HG02973 (cell line): ENCODE measurements around the gene PLIN3.
"Not testable (repeated sequence)": the region's sequence is repeated elsewhere in the genome, so short reads cannot be mapped to it uniquely, and the experiment has no call there.

ENCODE experiments used
- ATAC-seq: cut with Tn5 transposase; IDR thresholded peaks from one replicate; pipeline ENCODE4 v1.9.1; 2021; ENCODE audit warnings: moderate library complexity; ENCODE audit not compliant: unreplicated experiment

Gene PLIN3

GRCh38 chr19:4849019-4849418 lies 18.4 kb downstream of the PLIN3 start:
- no peak for ATAC-seq

DNA sequence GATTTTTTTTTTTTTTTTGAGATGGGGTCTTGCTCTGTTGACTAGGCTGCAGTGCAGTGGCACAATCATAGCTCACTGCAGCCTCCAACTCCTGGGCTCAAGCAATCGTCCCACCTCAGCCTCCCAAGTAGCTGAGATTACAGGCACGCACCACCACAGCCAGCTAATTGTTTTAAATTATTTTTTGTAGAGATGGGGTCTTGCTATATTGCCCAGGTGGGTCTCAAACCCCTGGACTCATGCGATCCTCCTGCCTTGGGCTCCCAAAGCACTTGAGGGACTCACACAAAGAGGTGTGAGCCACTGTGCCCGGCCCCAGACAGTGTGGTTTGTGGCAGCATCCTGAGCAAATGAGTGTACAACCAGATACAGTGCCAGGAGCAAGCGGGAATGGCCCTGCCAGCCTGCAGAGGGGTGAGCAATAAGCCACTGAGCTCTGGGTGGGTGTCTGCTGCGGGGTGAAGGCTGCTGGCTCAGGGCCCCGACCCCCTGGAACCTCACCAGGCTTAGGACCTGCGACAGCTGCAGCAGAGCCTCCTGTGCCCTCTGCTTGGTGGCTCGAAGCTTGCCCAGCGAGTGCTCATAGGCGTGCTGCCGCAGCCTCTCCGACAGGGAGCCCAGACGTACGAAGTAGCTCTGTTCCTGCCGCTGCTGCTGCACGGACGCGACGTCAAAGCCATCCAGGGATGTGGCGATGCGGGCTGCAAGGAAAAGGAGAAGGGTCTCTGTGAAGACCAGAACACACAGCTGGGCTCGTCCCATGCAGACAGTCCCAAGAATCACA lies 20.1 kb downstream of the PLIN3 start:
- no peak for ATAC-seq

DNA sequence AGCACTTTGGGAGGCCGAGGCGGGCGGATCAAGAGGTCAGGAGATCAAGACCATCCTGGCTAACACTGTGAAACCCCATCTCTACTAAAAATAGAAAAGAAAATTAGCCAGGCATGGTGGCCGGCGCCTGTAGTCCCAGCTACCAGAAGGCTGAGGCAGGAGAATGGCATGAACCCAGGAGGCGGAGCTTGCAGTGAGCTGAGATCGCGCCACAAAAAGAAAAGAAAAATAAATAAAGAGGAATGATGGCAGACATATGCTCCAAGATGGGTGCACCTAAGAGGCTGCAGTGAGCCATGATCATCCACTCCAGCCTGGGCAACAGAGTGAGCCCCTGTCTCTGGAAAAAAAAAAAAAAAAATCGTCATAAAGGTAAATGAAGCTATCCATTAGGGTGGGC lies 21.5 kb downstream of the PLIN3 start:
- not testable (repeated sequence) for ATAC-seq

GRCh38 chr19:4844348-4845179 lies 22.9 kb downstream of the PLIN3 start:
- ATAC-seq, result no peak

- no peak for ATAC-seq
These were observed 23.9 kb downstream of the PLIN3 start for GRCh38 chr19:4843647-4843965.

- ATAC-seq, result no peak
These were observed 28.3 kb downstream of the PLIN3 start for GRCh38 chr19:4839192-4839591.

DNA sequence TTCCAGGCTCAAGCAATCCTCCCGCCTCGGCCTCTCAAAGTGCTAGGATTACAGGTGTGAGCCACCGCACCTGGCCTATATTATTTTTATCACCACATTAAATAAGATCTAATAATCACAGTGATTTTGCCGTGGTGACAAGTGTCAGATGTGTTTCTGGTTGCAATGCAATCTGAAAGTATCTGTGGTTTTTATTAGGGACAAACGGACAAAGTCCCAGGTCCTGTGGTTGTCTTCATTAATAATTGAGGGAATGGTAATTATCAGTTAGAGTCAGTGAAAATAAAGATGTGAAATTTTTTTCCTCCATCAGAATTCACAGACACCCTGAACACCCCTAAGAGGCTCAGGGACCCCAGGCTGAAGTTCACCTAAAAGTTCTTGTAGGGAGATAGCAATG lies 34.7 kb downstream of the PLIN3 start:
- no peak for ATAC-seq

DNA sequence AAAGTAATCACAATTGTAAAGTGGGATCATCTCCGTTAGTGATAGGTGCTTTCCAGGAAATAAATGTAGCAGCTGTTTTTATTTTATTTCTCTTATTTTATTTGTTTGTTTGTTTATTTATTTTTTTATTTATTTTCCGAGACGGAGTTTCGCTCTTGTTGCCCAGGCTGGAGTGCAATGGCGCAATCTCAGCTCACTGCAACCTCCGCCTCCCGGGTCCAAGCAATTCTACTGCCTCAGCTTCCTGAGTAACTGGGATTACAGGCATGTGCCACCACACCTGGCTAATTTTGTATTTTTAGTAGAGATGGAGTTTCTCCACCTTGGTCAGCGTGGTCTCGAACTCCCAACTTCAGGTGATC lies 35.5 kb downstream of the PLIN3 start:
- not testable (repeated sequence) for ATAC-seq

DNA sequence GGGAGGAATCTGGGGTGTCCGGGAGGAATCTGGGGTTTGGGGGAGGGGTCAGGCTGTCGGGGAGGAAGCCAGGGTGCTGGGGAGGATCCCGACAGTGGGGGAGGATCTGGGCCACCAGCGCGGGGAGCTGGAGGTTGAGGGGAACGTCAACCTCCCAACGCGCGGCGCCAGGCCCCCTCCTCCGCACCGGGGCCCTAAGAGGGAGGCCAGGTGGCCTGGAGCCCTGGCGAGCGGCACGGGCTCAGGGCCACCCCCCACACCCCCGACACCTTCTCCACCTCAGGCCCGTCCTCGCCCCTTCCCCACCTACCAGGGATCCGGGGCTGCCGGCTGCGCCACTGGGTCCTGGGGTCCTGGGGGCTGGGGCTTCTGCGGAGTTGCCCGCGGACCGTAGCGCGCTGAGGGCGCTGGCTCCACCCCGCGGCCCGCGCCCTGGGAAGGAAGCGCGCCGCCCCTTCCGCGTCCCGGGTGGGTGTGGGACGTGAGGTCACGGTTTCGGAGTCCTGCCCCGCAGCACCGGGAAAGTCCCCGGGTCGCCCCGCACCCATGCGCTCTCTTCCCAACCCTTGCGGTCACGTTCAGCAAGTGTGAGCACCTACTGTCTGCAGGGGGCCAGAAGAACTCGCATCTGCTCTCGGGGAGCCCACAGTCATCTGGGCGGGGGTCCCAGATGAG lies 36.0 kb downstream of the PLIN3 start, which contains the start of gene TICAM1:
Gene TICAM1 (minus strand): TSS at position 409 of the 675 bp plus-strand sequence. CDS start 13,335 bp downstream, outside the sequence.
- ATAC-seq, result no peak

DNA sequence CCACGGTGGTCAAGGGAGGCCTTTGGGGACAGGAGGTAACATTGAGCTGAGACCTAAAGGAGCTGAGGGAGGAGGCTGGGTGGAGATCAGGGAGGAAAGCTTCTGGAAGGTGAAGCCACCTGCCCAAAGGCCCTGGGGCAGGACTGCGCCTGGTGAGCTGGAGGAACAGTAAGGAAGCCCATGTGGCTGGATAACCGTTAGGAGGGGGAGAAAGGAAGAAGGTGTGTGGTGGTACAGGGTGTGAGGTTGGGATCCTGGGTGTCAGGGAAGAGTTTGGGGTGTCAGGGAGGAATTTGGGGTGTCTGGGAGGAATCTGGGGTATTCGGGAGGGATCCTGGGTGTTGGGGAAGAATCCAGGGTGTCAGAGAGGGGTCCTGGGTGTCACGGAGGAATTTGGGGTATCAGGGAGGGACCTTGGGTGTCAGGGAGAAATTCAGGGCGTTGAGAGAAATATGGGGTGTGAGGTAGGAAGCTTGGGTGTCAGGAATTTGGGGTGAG lies 36.6 kb downstream of the PLIN3 start:
- no peak for ATAC-seq

- no peak for ATAC-seq
These were observed 37.1 kb downstream of the PLIN3 start for GRCh38 chr19:4830332-4830731.

DNA sequence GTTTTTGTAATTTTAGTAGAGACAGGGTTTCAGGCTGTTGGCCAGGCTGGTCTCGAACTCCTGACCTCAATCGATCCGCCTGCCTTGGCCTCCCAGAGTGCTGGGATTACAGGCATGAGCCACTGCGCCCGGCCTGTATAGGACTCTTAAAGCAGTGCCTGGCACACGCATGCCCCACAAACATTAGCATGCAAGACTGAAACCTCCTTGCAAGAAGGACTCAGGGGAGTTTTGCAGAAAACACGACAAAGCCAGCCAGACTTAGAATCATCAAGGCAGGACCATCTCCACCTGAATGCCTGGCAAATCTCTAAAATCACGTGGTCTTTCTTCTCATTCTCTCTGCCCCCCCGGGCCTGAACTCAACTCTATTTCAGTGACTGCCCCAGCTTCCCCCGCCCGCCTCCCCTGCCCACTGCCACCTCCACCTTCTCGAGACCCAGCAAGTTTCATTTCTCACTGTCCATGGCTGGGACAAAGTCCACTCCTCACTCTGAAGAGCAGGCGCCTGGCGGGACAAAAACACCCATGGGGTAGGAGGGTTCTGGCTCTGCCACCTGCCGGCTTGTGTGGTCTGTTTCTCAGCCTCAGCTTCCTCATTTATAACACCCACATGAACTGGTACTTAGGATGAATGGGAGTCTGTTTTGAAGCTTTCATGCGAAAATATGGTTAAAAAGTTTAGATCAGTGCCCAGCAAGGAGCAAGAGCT lies 38.3 kb downstream of the PLIN3 start:
- ATAC-seq, result no peak

DNA sequence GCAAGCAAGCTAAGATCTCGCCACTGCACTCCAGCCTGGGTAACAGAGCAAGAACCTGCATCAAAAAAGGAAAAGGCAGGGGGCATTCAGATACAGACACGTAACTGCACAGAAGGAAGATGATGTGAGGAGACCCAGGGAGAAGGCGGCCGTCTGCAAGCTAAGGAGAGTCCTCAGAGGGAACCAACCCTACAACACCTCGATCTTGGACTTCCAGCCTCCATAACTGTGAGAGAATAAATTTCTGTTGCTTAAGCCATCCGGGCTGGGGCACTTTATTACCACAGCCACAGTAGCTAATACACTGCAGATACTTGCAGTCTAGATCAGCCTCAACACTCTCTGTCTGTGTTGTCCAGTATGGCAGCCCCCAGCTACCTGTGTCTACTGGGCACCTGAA lies 43.9 kb downstream of the PLIN3 start:
- no peak for ATAC-seq

GRCh38 chr19:4822354-4822753 lies 45.1 kb downstream of the PLIN3 start:
- not testable (repeated sequence) for ATAC-seq

GRCh38 chr19:4821265-4821664 lies 46.2 kb downstream of the PLIN3 start:
- ATAC-seq, result no peak

DNA sequence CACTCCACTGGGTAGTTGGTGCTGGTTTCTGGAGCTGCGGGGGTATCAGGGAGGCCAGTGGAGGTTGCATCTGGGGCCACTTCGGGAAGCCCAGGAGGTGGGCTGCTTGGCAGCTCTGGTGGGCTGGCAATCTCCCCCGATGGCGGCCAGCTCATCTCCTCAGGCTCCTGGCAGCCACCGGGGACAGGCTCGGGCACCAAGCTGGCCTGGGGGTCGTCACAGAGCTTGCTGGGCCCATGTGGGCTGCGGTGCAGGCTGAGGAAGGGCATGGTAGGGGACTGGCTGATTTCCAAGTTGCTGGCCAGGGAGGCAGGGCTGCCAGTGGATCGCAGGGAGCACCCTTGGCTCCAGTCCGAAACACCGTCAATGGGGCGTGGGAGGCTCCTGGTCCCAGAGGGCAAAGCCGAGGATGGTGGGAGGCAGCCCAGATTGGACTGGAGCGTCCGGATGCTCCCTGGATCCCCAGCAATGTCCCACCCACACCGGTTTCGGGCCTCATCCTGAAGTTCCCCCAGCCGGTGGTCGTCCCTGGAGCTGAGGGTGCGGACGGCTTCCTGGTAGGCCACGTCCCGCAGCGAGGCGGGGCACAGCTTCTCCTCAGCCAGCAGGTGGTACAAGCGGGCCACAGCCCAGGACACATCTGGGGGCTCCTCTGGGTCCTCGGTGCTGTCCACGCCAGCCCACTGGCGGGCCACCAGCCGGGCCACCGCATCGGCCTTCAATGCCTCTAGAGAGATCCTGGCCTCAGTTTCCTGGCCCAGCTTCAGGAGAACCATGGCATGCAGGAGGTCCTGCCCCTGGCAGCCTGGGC lies 49.8 kb downstream of the PLIN3 start:
- ATAC-seq, result no peak

- no peak for ATAC-seq
These were observed 50.6 kb downstream of the PLIN3 start for GRCh38 chr19:4816950-4817278.

DNA sequence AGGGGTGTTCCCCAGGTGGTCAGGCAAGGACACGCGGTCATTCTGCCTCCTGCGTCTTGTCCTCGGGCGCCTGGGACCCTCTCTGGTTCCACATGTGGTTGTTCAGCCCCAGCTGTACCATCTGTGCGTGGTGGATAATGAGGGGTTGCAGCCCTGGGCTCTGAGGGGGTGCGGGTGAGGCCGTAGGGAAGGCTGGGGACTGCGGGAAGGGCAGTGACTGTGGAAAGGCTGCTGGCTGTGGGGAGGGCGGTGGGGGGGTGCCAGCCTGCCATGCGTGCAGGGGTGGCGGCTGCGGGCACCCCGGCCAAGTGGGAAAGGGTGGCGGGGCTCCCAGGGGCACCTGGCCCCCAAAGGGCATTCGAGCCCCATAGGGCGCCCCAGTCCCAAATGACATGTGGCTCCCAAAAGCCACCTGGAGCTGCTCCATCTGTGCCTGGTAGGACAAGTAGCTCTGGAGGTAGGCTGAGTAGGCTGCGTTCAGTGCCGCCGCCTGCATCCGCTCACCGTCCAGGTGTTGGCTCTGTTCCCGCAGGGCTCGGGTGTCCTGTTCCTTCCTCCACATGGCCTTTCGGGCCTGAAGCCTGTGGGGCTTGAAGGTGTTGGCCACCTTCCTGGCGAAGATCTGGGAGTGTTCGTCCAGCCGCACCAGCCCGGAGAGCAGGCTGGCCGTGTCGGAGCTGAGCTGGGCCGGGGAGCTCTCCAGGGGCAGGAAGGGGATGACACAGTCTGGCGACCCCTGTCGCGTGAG lies 51.1 kb downstream of the PLIN3 start:
- ATAC-seq, result no peak

DNA sequence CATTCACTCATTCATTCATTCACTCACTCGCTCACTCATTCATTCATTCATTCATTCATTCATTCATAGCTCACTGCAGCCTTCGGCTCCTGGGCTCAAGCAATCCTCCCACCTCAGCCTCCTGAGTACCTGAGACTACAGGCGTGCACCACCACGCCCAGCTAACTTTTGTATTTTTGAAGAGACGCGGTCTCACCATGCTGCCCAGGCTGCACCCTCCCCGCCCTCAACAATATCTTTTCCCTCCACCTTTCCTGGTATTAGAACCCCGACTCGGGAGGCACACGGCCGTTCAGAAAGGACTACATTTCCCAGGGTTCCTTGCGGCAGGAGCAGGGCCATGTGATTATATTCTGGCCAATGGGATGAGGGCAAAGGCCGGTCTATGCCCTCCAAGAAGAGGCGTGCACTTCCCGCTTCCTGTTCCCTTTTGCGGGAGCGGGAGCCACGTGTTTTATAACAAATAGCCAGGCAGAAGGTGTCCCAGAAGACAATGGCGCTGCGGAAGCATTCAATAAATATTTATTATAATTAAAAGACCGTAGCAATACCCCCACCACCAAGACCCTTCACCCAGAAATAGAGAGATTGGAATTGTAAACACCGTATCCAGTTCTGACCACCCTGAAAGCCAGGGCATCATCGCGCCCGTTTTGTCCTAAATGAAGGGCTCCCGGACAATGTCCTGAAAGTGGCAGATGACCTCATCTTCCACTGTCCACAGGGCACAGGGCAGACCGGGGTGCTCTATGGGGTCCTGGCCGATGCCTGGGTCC lies 51.9 kb downstream of the PLIN3 start:
- ATAC-seq, result peak; percentile 43
